Skeletal muscle tissue (tissue), 4 donors: Measurements from ENCODE around the gene TNRC6A. TPM values are rescaled to one million over a fixed set of nuclear protein-coding genes. Genes with fewer than 3 reads are reported as not detected.

ENCODE experiments used
- H3K27ac ChIP-seq: one replicate; pipeline ENCODE4 v1.7.0; 2013; ENCODE audit warnings: mild to moderate bottlenecking, low read depth, low read length, inconsistent platforms
- H3K27me3 ChIP-seq, 3 donors: one replicate each; pipeline ENCODE4 v1.7.0; 2013; ENCODE audit warnings: low read length in 3 of 3; ENCODE audit not compliant: control insufficient read depth in 3 of 3, insufficient read depth in 3 of 3
- H3K36me3 ChIP-seq, 3 donors: one replicate each; pipeline ENCODE4 v1.7.0; 2013; ENCODE audit warnings: low read length in 3 of 3; ENCODE audit not compliant: control insufficient read depth in 3 of 3, insufficient read depth in 3 of 3
- H3K4me1 ChIP-seq, 3 donors: one replicate each; pipeline ENCODE4 v1.7.0; 2013; ENCODE audit warnings: low read length in 3 of 3, mild to moderate bottlenecking in 3 of 3; ENCODE audit not compliant: control insufficient read depth in 3 of 3, insufficient read depth in 3 of 3
- H3K4me3 ChIP-seq, 3 donors: one replicate each; pipeline ENCODE4 v1.7.0; 2013; ENCODE audit warnings: low read length in 3 of 3
- H3K9ac ChIP-seq, 3 donors: one replicate each; pipeline ENCODE4 v1.7.0; 2013; ENCODE audit warnings: low read length in 3 of 3, mild to moderate bottlenecking in 3 of 3, moderate library complexity in 2 of 3, low read depth in 1 of 3
- H3K9me3 ChIP-seq, 3 donors: one replicate each; pipeline ENCODE4 v1.7.0; 2013; ENCODE audit warnings: low read length in 3 of 3; ENCODE audit not compliant: control insufficient read depth in 3 of 3
- total RNA-seq: library from RNA; depleted of rRNA; stranded (reverse); fragments of >200 nt; gene quantifications from one replicate; pipeline ENCODE4 v1.2.3, GENCODE V29; 2014
- donor health status: Osteomylitis.

Gene TNRC6A
- 24.5 TPM for total RNA-seq

DNA sequence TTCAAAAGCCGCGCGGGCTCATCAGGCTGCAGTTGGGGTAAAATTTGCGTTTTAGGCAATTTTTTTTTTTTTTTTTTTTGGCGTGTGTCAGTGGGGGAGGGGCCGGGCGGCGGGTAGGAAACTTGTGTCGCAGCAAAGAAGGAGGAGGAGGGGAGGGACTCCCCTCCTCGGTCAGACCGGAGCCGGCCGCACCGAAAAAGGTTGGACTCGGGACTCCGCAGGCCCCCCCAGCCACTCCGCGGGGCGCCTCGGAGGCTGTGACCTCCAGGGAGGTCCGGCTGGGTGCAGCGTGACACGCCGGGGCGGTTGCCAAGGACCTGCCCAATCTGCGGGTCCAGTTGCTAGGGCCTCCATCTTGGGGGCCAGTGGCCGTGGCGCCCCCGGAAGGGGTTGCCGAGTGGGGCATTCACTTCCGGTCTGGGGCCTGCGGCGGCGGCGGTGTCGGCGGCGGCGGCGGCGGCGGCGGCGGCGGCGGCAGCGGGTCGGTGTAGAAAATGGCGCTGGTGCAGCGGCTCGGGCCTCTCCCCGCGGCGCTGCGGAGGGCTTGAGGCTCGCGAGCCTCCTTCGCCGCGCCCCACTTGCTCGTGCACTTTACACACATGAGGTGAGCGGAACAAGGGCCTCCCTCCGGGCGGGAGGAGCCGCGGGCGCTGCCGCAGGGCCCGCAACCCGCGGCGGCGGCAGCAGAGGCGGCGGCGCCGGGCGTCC is at the start of gene TNRC6A:
Gene TNRC6A, plus strand, starts transcription at position 409 of the 708 bp plus-strand sequence. Its CDS starts 191 bp downstream, at position 600.
- H3K4me1 ChIP-seq: peaks cover 32 to 40% (median 37%) of the 10 kb centered on the region in 3 donors
- H3K27ac ChIP-seq: peak within 1 kb of the TSS; percentile 92
- peaks cover 0 to 3% (median 0%) of the 10 kb centered on the region in 3 donors for H3K36me3 ChIP-seq
- H3K9me3 ChIP-seq: no peaks in the 10 kb centered on the region
- peak within 1 kb of the TSS; percentile 73 to 89 (median 79) for H3K4me3 ChIP-seq
- peak within 1 kb of the TSS; percentile 87 to 93 (median 87) for H3K9ac ChIP-seq
- H3K27me3 ChIP-seq: no peaks in the 10 kb centered on the region

DNA sequence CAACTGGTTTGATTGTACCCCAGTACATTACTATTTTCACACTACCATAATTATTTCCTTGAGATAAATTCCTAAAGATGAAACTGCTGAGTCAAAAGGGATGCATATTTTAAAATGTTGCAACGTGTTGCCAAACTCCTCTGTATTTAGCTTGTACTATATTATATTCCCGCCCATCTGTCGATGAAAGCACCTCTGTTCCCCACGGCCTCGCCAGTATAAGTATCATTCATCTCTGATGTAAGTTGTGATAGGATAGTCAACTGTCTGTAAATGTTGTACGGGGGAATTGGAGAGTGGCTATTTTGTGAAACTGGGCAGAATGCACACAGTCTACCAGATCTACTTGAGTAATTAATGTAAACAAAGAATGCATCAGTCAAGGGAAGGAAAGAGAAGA is 47.7 kb upstream of the TNRC6A start:
- Histone ChIP-seq H3K4me1 (peaks cover 4 to 5% (median 5%) of the 10 kb centered on the region in 3 donors), H3K27ac (no peak overlapping the region), H3K36me3 (no peaks in the 10 kb centered on the region), H3K4me3 (no peak overlapping the region), H3K9me3 (no peaks in the 10 kb centered on the region), H3K27me3 (no peaks in the 10 kb centered on the region), H3K9ac (no peak overlapping the region)

DNA sequence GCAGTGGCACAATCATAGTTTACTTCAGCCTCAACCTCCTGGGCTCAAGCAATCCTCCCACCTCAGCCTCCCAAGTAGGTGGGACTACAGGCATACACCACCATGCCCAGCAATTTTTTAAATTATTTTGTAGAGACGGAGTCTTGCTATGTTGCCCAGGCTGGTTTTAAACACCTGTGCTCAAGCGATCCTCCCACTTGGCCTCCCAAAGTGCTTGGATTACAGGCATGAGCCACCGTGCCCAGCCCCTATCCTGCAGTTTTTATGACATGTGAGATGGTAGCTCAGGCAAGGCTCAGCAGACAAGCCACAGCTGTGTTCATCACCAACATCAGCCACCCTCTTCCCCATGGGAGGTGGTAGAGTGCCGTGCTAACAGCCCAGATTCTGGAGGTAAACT is 46.2 kb upstream of the TNRC6A start:
- H3K27ac ChIP-seq: no peak overlapping the region
- no peak overlapping the region for H3K4me3 ChIP-seq
- no peaks in the 10 kb centered on the region for H3K9me3 ChIP-seq
- H3K27me3 ChIP-seq: no peaks in the 10 kb centered on the region
- H3K36me3 ChIP-seq: no peaks in the 10 kb centered on the region
- peaks cover 4 to 5% (median 5%) of the 10 kb centered on the region in 3 donors for H3K4me1 ChIP-seq
- no peak overlapping the region for H3K9ac ChIP-seq

DNA sequence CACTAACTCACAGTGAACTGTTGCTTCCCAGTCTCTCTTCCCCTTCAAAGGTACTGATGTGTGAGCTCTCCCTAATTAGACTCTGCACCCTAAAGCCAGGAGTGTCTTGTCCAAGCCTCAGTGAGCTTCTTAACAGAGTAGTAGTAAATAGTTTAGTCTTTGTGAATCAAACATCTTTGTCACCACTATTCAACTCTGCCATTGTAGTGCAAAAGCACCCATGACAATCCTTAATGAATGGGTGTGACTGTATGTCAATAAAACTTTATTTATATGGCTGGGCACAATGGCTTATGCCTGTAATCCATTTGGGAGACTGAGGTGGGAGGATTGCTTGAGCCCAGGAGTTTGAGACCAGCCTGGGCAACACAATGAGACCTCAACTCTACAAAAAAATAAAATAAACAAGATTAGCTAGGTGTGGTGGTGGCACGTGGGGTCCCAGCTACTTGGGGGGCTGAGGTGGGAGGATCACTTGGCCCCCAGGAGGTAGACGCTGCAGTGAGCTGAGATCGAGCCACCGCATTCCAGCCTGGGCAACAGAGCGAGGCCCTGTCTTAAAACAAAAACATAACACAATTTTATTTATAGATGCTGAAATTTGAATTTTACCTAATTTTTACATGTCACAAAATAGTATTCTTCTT is 45.5 kb upstream of the TNRC6A start:
- Histone ChIP-seq H3K36me3 (no peaks in the 10 kb centered on the region), H3K27me3 (no peaks in the 10 kb centered on the region), H3K9ac (no peak overlapping the region), H3K27ac (no peak overlapping the region), H3K4me1 (peaks cover 4 to 5% (median 5%) of the 10 kb centered on the region in 3 donors), H3K4me3 (no peak overlapping the region), H3K9me3 (no peaks in the 10 kb centered on the region)

DNA sequence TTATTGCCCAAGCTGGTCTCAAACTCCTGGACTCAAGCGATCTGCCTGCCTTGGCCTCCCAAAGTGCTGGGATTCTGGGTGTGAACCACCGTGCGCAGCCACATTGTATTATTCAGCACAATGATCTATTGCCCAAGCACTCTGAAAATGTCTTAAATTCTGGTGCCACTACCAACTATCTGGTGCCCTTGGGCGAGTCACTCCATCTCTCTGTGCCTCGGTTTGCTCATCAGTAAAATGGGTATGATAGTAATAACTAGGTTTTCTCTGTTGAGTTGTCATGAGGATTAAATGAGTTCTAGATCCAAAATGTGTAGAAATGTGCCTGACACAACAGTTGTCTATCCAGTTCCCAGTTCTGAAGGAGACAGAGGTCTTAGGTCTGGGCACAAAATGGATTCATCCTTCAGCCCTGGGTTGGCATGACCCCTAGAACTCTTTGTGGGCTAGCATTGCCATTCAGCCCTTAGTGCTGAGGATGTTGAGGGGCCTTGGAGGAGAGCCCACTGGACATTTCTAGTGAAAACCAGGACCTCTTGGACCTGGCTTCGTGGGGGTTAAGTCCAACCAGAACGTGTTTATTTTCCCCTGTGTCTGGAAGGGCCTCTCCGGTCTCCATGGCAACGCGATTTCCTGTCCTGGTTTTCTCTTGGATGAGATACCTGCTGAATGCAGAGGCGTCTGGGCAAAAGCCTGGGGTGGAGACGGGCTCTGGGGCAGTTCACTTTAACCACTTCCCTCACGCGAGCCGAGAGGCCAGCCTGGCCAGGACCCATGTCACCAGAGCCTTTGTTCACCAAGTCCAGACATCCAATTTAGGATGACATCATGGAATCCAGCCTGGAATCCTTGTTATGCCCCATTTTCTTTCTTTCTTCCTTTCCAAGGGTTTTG is 43.7 kb upstream of the TNRC6A start:
- Histone ChIP-seq H3K4me1 (peaks cover 4 to 5% (median 5%) of the 10 kb centered on the region in 3 donors), H3K4me3 (peak overlapping the region in 1 of 3 donors; percentile 5), H3K27ac (peak overlapping the region; percentile 52), H3K27me3 (no peaks in the 10 kb centered on the region), H3K9ac (no peak overlapping the region), H3K36me3 (no peaks in the 10 kb centered on the region), H3K9me3 (no peaks in the 10 kb centered on the region)

DNA sequence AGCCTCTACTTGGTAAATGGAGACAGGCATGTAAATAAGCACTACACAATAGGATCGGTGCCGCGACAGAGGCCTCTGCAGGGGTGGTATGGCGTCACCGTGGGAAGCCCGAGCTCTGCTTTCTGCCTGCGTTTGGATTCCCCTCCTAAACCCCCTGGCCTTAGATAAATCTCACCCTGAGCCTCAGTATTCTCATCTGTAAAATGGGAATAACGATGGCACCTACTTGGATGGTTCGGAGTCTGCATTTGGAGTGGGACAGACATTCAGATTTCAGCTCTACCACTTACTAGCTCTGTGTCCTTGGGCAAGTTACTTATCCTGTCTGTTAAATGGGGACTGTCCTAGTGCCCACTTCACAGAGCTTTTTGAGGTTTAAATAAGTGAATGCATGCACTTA is 42.8 kb upstream of the TNRC6A start:
- H3K36me3 ChIP-seq: no peaks in the 10 kb centered on the region
- peak overlapping the region; percentile 52 for H3K27ac ChIP-seq
- H3K4me3 ChIP-seq: no peak overlapping the region
- H3K9me3 ChIP-seq: no peaks in the 10 kb centered on the region
- H3K9ac ChIP-seq: no peak overlapping the region
- peaks cover 4 to 5% (median 5%) of the 10 kb centered on the region in 3 donors for H3K4me1 ChIP-seq
- H3K27me3 ChIP-seq: no peaks in the 10 kb centered on the region

DNA sequence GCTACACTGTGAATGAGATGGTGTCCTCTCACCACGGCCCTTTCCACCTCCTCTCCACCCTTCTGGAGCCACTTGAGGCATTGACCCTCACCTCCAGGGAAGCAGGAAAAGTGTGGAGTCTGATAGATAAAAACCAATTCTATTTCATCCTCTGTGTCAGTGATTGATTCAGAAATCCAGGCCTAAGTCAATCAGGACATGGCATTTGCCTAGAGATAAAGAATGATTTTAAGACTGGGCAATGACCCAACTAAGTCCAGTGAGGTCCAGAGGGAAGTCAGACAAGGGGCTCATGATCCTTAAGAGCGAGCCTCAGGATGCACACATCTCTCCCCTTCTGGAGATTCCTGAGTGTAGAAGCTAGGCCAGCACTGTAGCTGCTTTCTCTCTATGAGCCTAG is 41.1 kb upstream of the TNRC6A start:
- Histone ChIP-seq H3K9me3 (no peaks in the 10 kb centered on the region), H3K27ac (no peak overlapping the region), H3K36me3 (no peaks in the 10 kb centered on the region), H3K4me1 (peaks cover 4 to 5% (median 5%) of the 10 kb centered on the region in 3 donors), H3K9ac (no peak overlapping the region), H3K27me3 (no peaks in the 10 kb centered on the region), H3K4me3 (no peak overlapping the region)

DNA sequence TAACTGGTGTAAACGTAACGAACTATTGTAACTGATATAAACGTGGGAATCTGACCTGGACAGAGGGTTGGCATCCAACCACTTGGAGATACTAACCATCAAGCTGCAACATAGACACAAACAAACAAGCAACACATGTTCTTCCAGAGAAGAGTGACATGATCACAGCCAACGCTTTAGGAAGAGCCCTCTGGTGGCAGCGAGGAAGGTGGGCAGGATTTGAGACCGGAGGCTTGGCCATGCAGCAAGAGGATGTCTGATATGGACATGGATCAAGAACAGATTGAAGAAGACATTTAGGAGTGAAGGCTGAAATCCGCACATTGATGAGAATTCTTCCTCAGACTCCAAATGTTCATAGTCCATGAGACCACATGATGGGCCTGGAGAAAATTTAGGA is 40.3 kb upstream of the TNRC6A start:
- Histone ChIP-seq H3K27ac (no peak overlapping the region), H3K9ac (no peak overlapping the region), H3K4me1 (peaks cover 4 to 5% (median 5%) of the 10 kb centered on the region in 3 donors), H3K4me3 (no peak overlapping the region), H3K36me3 (no peaks in the 10 kb centered on the region), H3K27me3 (no peaks in the 10 kb centered on the region), H3K9me3 (no peaks in the 10 kb centered on the region)

DNA sequence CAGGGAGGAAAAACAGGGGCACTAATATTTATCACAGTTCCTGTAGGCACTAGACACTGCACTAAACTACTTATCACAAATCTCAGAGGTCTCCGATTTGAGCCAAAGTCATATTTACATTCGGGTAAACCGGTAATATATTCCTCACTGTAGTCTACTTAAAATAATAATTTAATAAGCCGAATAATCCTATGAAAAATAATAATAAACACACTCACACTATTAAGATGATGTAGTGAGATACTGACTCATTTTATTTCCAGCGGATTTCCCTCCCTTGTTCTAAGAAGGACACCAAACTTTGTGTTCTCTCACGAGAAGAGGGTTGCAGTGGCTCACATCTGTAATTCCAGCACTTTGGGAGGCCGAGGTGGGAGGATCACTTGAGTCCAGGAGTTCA is 36.6 kb upstream of the TNRC6A start:
- no peaks in the 10 kb centered on the region for H3K4me1 ChIP-seq
- H3K36me3 ChIP-seq: no peaks in the 10 kb centered on the region
- no peak overlapping the region for H3K9ac ChIP-seq
- no peaks in the 10 kb centered on the region for H3K9me3 ChIP-seq
- H3K27ac ChIP-seq: no peak overlapping the region
- H3K4me3 ChIP-seq: no peak overlapping the region
- no peaks in the 10 kb centered on the region for H3K27me3 ChIP-seq
